NCI-H446 (cell line): ENCODE measurements around the gene RNF113B.

Experiments
- DNase-seq, 2 experiments: peaks; one replicate each; lab custom pipeline; 2025; lab: John Stamatoyannopoulos, UW

The RNF113B gene

DNA sequence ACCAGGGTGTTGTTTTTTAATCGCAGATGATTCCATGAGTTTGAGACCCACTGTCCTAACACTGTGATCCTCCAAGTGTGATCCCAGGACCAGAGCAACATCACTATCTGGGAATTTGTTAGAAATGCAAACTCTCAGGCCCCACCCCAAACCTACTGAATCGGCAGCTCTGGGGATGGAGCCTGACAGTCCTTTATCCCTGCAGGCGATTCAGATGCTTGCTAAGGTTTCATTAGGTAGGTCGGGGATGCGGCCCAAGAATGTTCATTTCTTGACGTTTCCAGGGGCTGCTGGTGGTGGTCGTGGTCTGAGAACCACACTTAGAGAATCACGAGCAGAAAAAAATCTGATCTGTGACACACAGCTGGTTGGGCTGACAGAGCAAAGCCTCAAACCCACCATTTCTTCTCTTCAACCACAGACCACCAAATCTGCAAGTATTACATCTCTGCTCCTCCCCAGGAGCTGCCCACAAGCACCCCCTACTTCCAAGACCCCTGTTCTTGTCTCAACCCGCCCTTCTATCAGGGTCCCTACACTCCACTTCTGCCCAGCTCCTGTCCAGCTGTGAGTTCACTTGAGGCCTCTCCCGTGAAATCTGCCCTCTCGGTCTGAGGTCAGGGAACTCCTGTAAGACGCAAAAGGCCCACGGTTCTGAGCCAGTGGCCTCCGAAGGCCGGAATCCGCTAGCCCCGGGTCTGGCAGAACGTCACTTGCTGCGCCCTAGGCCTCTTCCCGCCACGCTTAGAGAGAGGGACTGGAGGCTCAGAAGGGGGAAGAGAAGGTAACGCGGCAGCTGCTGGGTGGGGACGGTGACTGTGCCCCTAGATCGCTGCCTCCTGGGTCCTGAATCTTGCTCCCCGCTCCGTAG lies 35.3 kb downstream of the RNF113B start:
- DNase-seq: no peak

DNA sequence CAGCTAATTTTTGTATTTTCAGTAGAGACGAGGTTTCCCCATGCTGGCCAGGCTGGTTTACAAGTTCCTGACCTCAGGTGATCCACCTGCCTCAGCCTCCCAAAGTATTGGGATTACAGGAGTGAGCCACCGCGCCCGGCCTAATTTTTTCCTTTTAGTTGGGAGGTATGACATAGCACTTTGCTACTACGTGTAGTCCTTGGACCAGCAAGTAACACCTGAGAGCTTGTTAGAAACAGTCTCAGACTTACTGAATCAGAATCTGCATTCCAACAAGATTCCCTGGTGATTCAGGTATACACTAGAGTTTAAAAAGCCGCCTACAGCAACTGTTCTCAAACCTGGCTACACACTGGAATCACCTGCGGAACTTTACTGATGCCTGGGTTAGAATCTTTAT lies 36.0 kb downstream of the RNF113B start:
- no peak for DNase-seq

DNA sequence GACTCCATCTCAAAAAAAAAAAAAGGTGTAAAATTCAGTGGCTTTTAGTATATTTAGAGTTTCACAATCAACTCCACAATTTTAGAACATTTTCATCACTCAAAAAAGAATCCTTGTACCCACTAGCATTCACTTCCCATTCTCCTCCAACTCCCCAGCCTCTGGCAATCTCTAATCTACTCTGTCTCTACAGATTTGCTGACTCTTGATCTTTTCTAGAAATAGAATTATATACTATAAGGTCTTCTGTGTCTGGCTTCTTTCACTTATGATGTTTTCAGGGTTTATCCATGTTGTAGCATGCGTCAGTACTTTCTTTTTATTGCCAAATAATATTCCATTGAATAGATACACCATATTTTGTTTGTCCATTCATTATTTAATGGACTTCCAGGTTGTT lies 42.2 kb downstream of the RNF113B start:
- no peak for DNase-seq

DNA sequence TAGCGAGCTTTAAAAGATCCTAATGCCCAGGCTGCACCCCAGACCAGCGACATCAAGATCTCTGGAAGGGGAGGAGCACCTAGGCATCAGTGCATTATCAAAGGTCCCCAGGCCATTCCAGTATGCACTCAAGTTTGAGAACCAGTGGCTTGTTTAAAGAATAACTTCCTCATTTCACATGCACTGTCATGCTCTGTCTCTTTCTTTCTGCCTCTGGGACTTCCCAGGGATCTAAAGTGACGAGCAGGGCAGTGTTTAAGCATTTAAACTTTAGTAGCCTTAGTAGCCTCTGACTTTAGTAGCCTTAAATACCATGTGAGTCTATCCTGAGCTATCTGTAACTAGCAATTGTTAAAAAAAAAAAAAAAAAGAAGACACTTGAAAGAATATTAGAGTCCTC lies 43.1 kb downstream of the RNF113B start:
- no peak for DNase-seq

DNA sequence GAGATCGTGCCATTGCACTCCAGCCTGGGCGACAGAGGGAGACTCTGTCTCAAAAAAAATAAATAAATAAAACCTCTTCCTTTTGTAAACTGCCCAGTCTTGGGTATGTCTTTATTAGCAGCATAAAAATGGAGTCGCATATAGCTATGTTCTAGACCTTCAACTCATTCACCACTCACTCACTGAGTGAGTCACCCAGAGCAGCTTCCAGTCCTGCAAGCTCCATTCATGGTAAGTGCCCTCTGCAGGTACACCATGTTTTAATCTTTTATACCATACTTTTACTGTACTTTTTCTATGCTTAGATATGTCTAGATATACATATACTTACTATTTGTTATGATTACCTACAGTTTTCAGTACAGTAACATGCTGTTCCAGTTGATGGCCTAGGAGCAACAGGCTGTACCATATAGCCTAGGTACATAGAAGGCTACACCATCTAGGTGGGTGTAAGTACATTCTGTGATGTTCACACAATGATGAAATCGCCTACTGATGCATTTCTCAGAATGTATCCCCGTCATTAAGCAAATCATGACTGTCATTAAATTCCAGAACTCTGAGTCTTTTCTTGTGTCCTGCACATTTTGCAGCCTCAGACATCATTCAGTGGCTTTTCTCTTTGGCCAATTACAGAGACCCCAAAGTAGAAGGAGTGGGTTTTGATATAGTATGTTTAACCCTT lies 47.9 kb downstream of the RNF113B start:
- no peak for DNase-seq
